Stomach (tissue), 9 donors: ENCODE results near the gene ARHGAP1. TPM values are rescaled to one million over a fixed set of nuclear protein-coding genes. Genes with fewer than 3 reads are reported as not detected.

Experiments
- DNase-seq, 2 donors: peaks; one replicate each; pipeline versions ENCODE4 v3.0.0 to v3.0.0-alpha.2; 2013 to 2019
- H3K27ac ChIP-seq, 5 donors: fragments of 200-600 bp in 4 of 5; sonication (generic) in 4 of 5; one replicate each; pipeline ENCODE4 v1.5.1; 2013 to 2019; ENCODE audit warnings: mild to moderate bottlenecking in 1 of 5, moderate library complexity in 1 of 5
- H3K27me3 ChIP-seq, 3 donors: fragments of 200-600 bp; sonication (generic); one replicate each; pipeline ENCODE4 v1.5.1; 2017 to 2019; ENCODE audit warnings: mixed run types in 1 of 3
- H3K36me3 ChIP-seq, 4 donors: fragments of 200-600 bp; sonication (generic); 1 replicate in 3 of 4; 2 replicates in 1 of 4; pipeline ENCODE4 v1.5.1; 2016 to 2019
- H3K4me1 ChIP-seq, 4 donors: fragments of 200-600 bp; sonication (generic); one replicate each; pipeline ENCODE4 v1.5.1; 2016 to 2019
- H3K4me3 ChIP-seq, 4 donors: fragments of 200-600 bp; sonication (generic) in 3 of 4; one replicate each; pipeline ENCODE4 v1.5.1; 2016 to 2019; ENCODE audit warnings: mild to moderate bottlenecking in 1 of 4
- H3K9me3 ChIP-seq, 4 donors: fragments of 200-600 bp; sonication (generic); one replicate each; pipeline ENCODE4 v1.5.1; 2016 to 2019
- EP300 ChIP-seq: sonication (generic); formaldehyde crosslinking; IDR thresholded peaks from one replicate; pipeline ENCODE4 v1.6.1; 2017; ENCODE audit warnings: antibody characterized with exemption
- POLR2A ChIP-seq, 4 donors: fragments of 450-650 bp; IDR thresholded peaks; one replicate each; pipeline ENCODE4 v1.6.1; 2016; ENCODE audit warnings: antibody characterized with exemption in 4 of 4, control low read depth in 2 of 4, mild to moderate bottlenecking in 1 of 4, moderate library complexity in 1 of 4
- POLR2AphosphoS5 ChIP-seq, 3 donors: sonication (generic); formaldehyde crosslinking; IDR thresholded peaks; one replicate each; pipeline ENCODE4 v1.6.1; 2016; ENCODE audit warnings: antibody characterized with exemption in 3 of 3
- WGBS, 5 donors: extraction: QIAGEN DNeasy Blood & Tissue Kit in 3 of 5; methylation state at CpG; one replicate each; pipeline versions ENCODE4 v1.1.5 to v1.1.7; 2013 to 2018; 5-methylcytosine and 5-hydroxymethylcytosine counted together
- intact Hi-C: fragments of 100-400 bp; cut with DNase I; formaldehyde crosslinking; loops from one replicate; pipeline ENCODE4 v1.15.1; 2023; ENCODE audit warnings: low total_unique reads
- polyA plus RNA-seq, 3 donors: library from polyadenylated mRNA; stranded (reverse); fragments of 200-250 nt; gene quantifications; one replicate each; pipeline ENCODE4 v1.2.3, GENCODE V29; 2013
- total RNA-seq, 5 donors: library from RNA; depleted of rRNA; stranded (reverse); fragments of >200 nt; gene quantifications; one replicate each; pipeline versions ENCODE4 v1.1.0 to v1.2.3, GENCODE V29; 2014 to 2016
- TF ChIP-seq, protein P1 (sequence below), 7 experiments: fragments of 450-650 bp in 4 of 7; fragments of 200-600 bp in 3 of 7; sonication (generic) in 3 of 7; IDR thresholded peaks; one replicate each; pipeline ENCODE4 v1.5.1; 2016 to 2019; ENCODE audit warnings: antibody characterized with exemption in 7 of 7, control low read depth in 2 of 7, mild to moderate bottlenecking in 1 of 7
- donor health status: healthy with polysubstance abuse.
- donor health status: Bipolar disorder and iron deficiency.
- donor health status: healthy.

ARHGAP1 gene
- total and polyA plus RNA-seq, 8 donors, result 21.1 to 82.9 (median 31.3) TPM

DNA sequence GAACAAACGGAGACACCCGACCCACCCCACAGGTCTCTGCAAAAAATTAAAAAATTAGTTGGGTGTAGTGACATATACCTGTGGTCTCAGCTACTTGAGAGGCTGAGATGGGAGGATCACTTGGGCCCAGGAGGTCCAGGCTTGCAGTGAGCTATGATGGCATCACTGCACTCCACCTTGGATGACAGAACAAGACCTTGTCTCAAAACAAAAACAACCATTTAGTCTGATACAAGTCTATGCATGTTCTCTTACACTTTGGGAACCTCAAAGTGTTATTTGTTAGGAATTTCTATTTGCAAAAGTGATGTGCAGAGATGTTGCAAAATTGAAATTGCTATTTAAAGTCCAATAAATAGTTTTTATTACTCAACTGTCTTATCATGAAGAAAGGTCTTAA is 68.7 kb downstream of the ARHGAP1 start:
- H3K27me3 ChIP-seq, result no peaks in the 10 kb centered on the region
- no peaks in the 10 kb centered on the region for H3K9me3 ChIP-seq
- no peak overlapping the region for H3K4me3 ChIP-seq
- no peak for DNase-seq
- 93 to 100% (median 97%) methylated on average over 2 of the region's 2 CpGs for WGBS, 5 donors
- no peak overlapping the region for H3K27ac ChIP-seq
- no peak for TF ChIP-seq EP300
- no peak for TF ChIP-seq POLR2AphosphoS5 (IDR thresholded peaks at IDR 0.05)
- TF ChIP-seq, protein P1, sequence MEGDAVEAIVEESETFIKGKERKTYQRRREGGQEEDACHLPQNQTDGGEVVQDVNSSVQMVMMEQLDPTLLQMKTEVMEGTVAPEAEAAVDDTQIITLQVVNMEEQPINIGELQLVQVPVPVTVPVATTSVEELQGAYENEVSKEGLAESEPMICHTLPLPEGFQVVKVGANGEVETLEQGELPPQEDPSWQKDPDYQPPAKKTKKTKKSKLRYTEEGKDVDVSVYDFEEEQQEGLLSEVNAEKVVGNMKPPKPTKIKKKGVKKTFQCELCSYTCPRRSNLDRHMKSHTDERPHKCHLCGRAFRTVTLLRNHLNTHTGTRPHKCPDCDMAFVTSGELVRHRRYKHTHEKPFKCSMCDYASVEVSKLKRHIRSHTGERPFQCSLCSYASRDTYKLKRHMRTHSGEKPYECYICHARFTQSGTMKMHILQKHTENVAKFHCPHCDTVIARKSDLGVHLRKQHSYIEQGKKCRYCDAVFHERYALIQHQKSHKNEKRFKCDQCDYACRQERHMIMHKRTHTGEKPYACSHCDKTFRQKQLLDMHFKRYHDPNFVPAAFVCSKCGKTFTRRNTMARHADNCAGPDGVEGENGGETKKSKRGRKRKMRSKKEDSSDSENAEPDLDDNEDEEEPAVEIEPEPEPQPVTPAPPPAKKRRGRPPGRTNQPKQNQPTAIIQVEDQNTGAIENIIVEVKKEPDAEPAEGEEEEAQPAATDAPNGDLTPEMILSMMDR (IDR thresholded peaks at IDR 0.05), result no peak
- no peak for TF ChIP-seq POLR2A (IDR thresholded peaks at IDR 0.05)
- H3K4me1 ChIP-seq, result peaks cover 0 to 11% (median 2%) of the 10 kb centered on the region in 4 donors
- H3K36me3 ChIP-seq, result peaks cover 25 to 78% (median 67%) of the 10 kb centered on the region in 4 donors
- intact Hi-C loops, result no loop called here

DNA sequence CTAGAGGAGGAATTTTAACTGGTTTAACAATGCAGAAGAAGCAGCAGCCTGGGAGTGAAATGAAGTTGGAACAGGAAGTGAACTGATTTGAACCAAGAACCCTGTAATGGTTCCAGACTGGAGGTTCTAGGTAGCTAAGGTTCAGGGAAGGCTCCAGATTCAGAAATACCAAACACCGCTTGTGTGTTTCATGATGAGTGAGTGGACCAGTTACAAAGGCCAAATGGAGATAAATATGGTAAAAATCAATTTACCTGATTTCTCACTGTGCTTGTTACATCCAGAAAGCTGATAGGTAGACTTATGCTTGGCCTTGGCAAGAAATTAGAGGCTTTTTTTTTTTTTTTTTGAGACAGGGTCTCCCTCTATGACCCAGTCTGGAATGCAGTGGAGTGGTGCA is 70.2 kb downstream of the ARHGAP1 start:
- WGBS, 5 donors, result 94 to 100% (median 100%) methylated on average over 1 of the region's 1 CpG
- Histone ChIP-seq H3K4me3 (no peak overlapping the region), H3K4me1 (peaks cover 0 to 11% (median 3%) of the 10 kb centered on the region in 4 donors), H3K36me3 (peaks cover 30 to 80% (median 76%) of the 10 kb centered on the region in 4 donors), H3K27ac (no peak overlapping the region), H3K27me3 (no peaks in the 10 kb centered on the region), H3K9me3 (no peaks in the 10 kb centered on the region)
- no peak for TF ChIP-seq POLR2A (IDR thresholded peaks at IDR 0.05)
- no peak for DNase-seq
- intact Hi-C loops, result no loop called here

GRCh38 chr11:46628961-46629360 is 71.5 kb downstream of the ARHGAP1 start:
- Histone ChIP-seq H3K9me3 (no peaks in the 10 kb centered on the region), H3K36me3 (peaks cover 30 to 91% (median 86%) of the 10 kb centered on the region in 4 donors), H3K27ac (no peak overlapping the region), H3K4me3 (no peak overlapping the region), H3K27me3 (no peaks in the 10 kb centered on the region), H3K4me1 (peaks cover 0 to 8% (median 7%) of the 10 kb centered on the region in 4 donors)
- TF ChIP-seq EP300 (no peak), POLR2AphosphoS5 (IDR thresholded peaks at IDR 0.05) (no peak), POLR2A (IDR thresholded peaks at IDR 0.05) (no peak)
- TF ChIP-seq, protein P1 (IDR thresholded peaks at IDR 0.05), result no peak
- DNase-seq, result no peak
- intact Hi-C loops, result no loop called here
- 81 to 93% (median 87%) methylated on average over 6 of the region's 6 CpGs for WGBS, 5 donors

Other genes starting within 250 kb of the ARHGAP1 start
- gene AMBRA1, start 106.6 kb downstream of the ARHGAP1 start, total RNA-seq, result 10 to 100 TPM; 22.3 to 59.4 (median 37.3) TPM
- 1 to 10 TPM; 4.6 to 7.3 (median 4.7) TPM for gene AMBRA1, start 106.6 kb downstream of the ARHGAP1 start, polyA plus RNA-seq
- 1 to 10 TPM in 2 of 5 donors, not detected in 3; 1.0 to 3.7 TPM for gene HARBI1, start 83.4 kb downstream of the ARHGAP1 start, total RNA-seq
- gene HARBI1, start 83.4 kb downstream of the ARHGAP1 start, polyA plus RNA-seq, result 1 to 10 TPM; 1.3 to 4.0 (median 2.3) TPM
- gene ATG13, start 83.1 kb downstream of the ARHGAP1 start, total RNA-seq, result 100 to 1,000 TPM; 103 to 286 (median 115) TPM
- gene ATG13, start 83.1 kb downstream of the ARHGAP1 start, polyA plus RNA-seq, result 10 to 100 TPM; 17.3 to 44.5 (median 42.5) TPM
- gene ZNF408, start 412 bp upstream of the ARHGAP1 start, total RNA-seq, result 10 to 100 TPM in 2 of 5 donors, 1 to 10 TPM in 3; 5.5 to 14.6 (median 6.5) TPM
- gene ZNF408, start 412 bp upstream of the ARHGAP1 start, polyA plus RNA-seq, result 1 to 10 TPM; 7.2 to 8.6 (median 7.6) TPM
- gene F2, start 18.6 kb upstream of the ARHGAP1 start, total RNA-seq, result under 1 TPM in 1 of 5 donors, not detected in 4; 0.92 TPM
- under 1 TPM in 2 of 3 donors, not detected in 1; 0.19 to 0.33 TPM for gene F2, start 18.6 kb upstream of the ARHGAP1 start, polyA plus RNA-seq
- gene CKAP5, start 145.7 kb upstream of the ARHGAP1 start, total RNA-seq, result 100 to 1,000 TPM in 2 of 5 donors, 10 to 100 TPM in 3; 35.4 to 327 (median 58.9) TPM
- 1 to 10 TPM; 7.3 to 8.0 (median 7.6) TPM for gene CKAP5, start 145.7 kb upstream of the ARHGAP1 start, polyA plus RNA-seq
- gene LRP4, start 217.9 kb upstream of the ARHGAP1 start, total RNA-seq, result 10 to 100 TPM in 4 of 5 donors, 1 to 10 TPM in 1; 2.0 to 29.2 (median 16.5) TPM
- 1 to 10 TPM; 2.1 to 3.1 (median 2.9) TPM for gene LRP4, start 217.9 kb upstream of the ARHGAP1 start, polyA plus RNA-seq
- gene CSTPP1, start 236.1 kb upstream of the ARHGAP1 start, total RNA-seq, result 100 to 1,000 TPM in 1 of 5 donors, 10 to 100 TPM in 4; 32.7 to 146 (median 46.6) TPM
- 10 to 100 TPM; 16.4 to 26.0 (median 20.5) TPM for gene CSTPP1, start 236.1 kb upstream of the ARHGAP1 start, polyA plus RNA-seq